ENCODE measurements around the gene RAX. TPM values are rescaled to one million over a fixed set of nuclear protein-coding genes. Genes with fewer than 3 reads are reported as not detected.

RAX gene
- total and polyA plus RNA-seq, 2 of the 8 experiments (the other 6 are each of a cell fraction or from before 2014, with no cell fraction given): 0.12 to 0.52 TPM

DNA sequence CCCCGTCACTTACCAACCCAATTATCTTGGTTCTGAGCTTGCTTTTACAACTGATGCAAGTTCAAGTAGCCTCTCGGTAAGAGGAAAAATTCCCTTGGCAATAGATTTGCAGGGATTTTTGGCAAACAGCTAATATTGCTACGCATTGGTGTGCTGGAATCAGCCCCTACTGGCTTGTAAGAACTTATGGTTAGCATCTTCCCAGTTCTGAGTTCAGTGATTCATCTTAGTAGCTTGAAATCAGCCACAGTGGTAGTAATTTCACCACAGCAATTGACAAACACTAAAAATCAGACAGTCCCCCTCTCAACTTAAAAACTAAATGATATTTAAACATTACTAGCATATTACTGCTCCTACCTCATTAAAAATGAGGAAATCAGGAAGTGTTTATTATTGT lies 5.9 kb upstream of the RAX start (continued):
- TF ChIP-seq KDM1A (IDR thresholded peaks at IDR 0.05; ENCODE audit: borderline replicate concordance, low read length) (no peak), FOSL1 (IDR thresholded peaks at IDR 0.05; ENCODE audit: insufficient read depth, low read depth, low read length) (no peak), CEBPB (IDR thresholded peaks at IDR 0.05; ENCODE audit: low read depth, low read length) (no peak), MAFK (IDR thresholded peaks at IDR 0.05; ENCODE audit: low read depth, low read length) (no peak), CHD2 (IDR thresholded peaks at IDR 0.05; ENCODE audit: low read length) (no peak)
- TF ChIP-seq, protein P1, sequence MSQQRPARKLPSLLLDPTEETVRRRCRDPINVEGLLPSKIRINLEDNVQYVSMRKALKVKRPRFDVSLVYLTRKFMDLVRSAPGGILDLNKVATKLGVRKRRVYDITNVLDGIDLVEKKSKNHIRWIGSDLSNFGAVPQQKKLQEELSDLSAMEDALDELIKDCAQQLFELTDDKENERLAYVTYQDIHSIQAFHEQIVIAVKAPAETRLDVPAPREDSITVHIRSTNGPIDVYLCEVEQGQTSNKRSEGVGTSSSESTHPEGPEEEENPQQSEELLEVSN (IDR thresholded peaks at IDR 0.05): no peak
